Adrenal gland (tissue), 12 donors: Measurements from ENCODE around the gene CAPN11. TPM values are rescaled to one million over a fixed set of nuclear protein-coding genes. Genes with fewer than 3 reads are reported as not detected.
"Not testable (repeated sequence)": the region's sequence is repeated elsewhere in the genome, so short reads cannot be mapped to it uniquely, and the experiment has no call there.

Experiments
- DNase-seq, 7 donors: peaks; one replicate each; pipeline ENCODE4 v3.0.0-alpha.2; 2019 to 2020
- H3K27ac ChIP-seq, 5 donors: fragments of 200-600 bp; sonication (generic) in 4 of 5; 1 replicate in 3 of 5; 2 replicates in 2 of 5; pipeline versions ENCODE4 v1.5.1 to v1.8.0; 2016 to 2020; ENCODE audit warnings: mild to moderate bottlenecking in 1 of 5
- H3K27me3 ChIP-seq: fragments of 200-600 bp; 2 replicates; pipeline ENCODE4 v1.8.0; 2021
- H3K36me3 ChIP-seq, 2 donors: fragments of 200-600 bp; replicated peaks in 1 of 2; 1 replicate in 1 of 2; 2 replicates in 1 of 2; pipeline versions ENCODE4 v1.5.1 to v1.8.0; 2018 to 2022
- H3K4me1 ChIP-seq, 2 donors: fragments of 200-600 bp; replicated peaks in 1 of 2; 1 replicate in 1 of 2; 2 replicates in 1 of 2; pipeline versions ENCODE4 v1.5.1 to v1.8.0; 2018 to 2021
- H3K4me3 ChIP-seq, 4 donors: fragments of 200-600 bp; sonication (generic) in 3 of 4; one replicate each; pipeline ENCODE4 v1.5.1; 2016 to 2018
- H3K9me3 ChIP-seq, 3 donors: fragments of 200-600 bp; sonication (generic) in 1 of 3; replicated peaks in 1 of 3; 1 replicate in 2 of 3; 2 replicates in 1 of 3; pipeline versions ENCODE4 v1.5.1 to v1.8.0; 2016 to 2021
- CTCF ChIP-seq, 6 experiments: fragments of 450-650 bp in 4 of 6; fragments of 200-600 bp in 2 of 6; sonication (generic) in 1 of 6; IDR thresholded peaks; 1 replicate in 5 of 6; 2 replicates in 1 of 6; pipeline versions ENCODE4 v1.5.1 to v1.8.0; 2016 to 2021; ENCODE audit warnings: antibody characterized with exemption in 6 of 6, mild to moderate bottlenecking in 2 of 6, moderate library complexity in 1 of 6
- POLR2A ChIP-seq, 2 donors: fragments of 450-650 bp; IDR thresholded peaks; one replicate each; pipeline ENCODE4 v1.6.1; 2017; ENCODE audit warnings: antibody characterized with exemption in 2 of 2, mild to moderate bottlenecking in 2 of 2, moderate library complexity in 1 of 2
- WGBS, 4 donors: extraction: QIAGEN DNeasy Blood & Tissue Kit in 2 of 4; methylation state at CpG; one replicate each; pipeline versions ENCODE4 v1.1.5 to v1.1.7; 2013 to 2017; 5-methylcytosine and 5-hydroxymethylcytosine counted together
- intact Hi-C, 2 donors: fragments of 100-400 bp; cut with DNase I; formaldehyde crosslinking; loops; one replicate each; pipeline versions ENCODE4 v1.14.1 to v1.15.0; 2022 to 2023
- polyA plus RNA-seq, 3 donors: library from polyadenylated mRNA; stranded (reverse); fragments of 200-250 nt in 2 of 3; fragments of 350-450 nt in 1 of 3; fragmentation: Illumina TruSeq in 1 of 3; extraction: RNeasy Lipid Tissue Mini Kit (QIAGEN cat#74804) in 1 of 3; gene quantifications; one replicate each; pipeline ENCODE4 v1.2.3, GENCODE V29; 2013 to 2014
- total RNA-seq, 9 donors: library from RNA; depleted of rRNA in 4 of 9; stranded (reverse); fragments of >200 nt in 4 of 9; fragments of 120-200 nt in 1 of 9; fragmentation: NEBNext Ultra II Directional in 1 of 9; extraction: Animal tissue kit (Norgen Biotek cat#: 25700) in 1 of 9; gene quantifications; one replicate each; pipeline versions ENCODE4 v1.1.0 to v1.2.4, GENCODE V29; 2013 to 2023
- donor health status: healthy with polysubstance abuse.
- donor health status: Bipolar disorder and iron deficiency.
- donor health status: DM: yes; HTN: yes; CAD: no.
- donor health status: DM: no; HTN: no; CAD: no.
- donor health status: DM: no; HTN: no; CAD: no.
- donor health status: DM: yes; HTN: yes; CAD: no.

CAPN11 gene
- total and polyA plus RNA-seq, 12 donors = 0.14 to 2.4 (median 0.98) TPM; not detected in 2

DNA sequence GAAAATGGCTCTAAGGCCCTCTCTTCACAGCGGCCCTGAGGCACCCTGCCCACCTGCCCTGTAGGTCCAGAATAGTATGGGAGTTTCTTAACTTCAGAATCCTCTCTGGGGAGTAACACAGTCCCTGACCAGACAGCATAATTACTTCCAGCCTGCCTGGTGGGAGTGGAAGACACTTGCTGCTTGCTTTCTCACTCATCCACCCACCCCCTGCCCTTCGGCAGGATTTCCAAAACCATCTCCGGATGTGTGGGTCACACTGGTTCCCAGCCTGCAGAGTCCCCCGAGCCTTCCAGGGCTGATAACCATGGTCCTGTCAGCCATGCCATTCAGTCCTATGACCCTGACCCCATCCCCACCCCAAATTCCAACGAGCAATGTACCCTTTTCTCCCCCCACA is 70.2 kb downstream of the CAPN11 start:
- Histone ChIP-seq H3K36me3 (peaks cover 0 to 36% of the 10 kb centered on the region in 2 donors), H3K27ac (peak overlapping the region; percentile 35 to 90 (median 52)), H3K9me3 (no peaks in the 10 kb centered on the region), H3K27me3 (no peaks in the 10 kb centered on the region), H3K4me1 (peaks cover 65 to 85% of the 10 kb centered on the region in 2 donors), H3K4me3 (peak overlapping the region in 1 of 4 donors; percentile 9)
- DNase-seq = no peak
- TF ChIP-seq CTCF (IDR thresholded peaks at IDR 0.05) = no peak
- no peak for TF ChIP-seq POLR2A (IDR thresholded peaks at IDR 0.05)
- WGBS, 4 donors = 43 to 63% (median 47%) methylated on average over 5 of the region's 5 CpGs
- intact Hi-C loops = no loop called here

GRCh38 chr6:44229376-44230033 is 70.9 kb downstream of the CAPN11 start:
- no peaks in the 10 kb centered on the region for H3K9me3 ChIP-seq
- H3K4me1 ChIP-seq = peaks cover 65 to 85% of the 10 kb centered on the region in 2 donors
- peak overlapping the region in 1 of 4 donors; percentile 9 for H3K4me3 ChIP-seq
- peak; percentile 70 to 92 (median 89) for DNase-seq
- H3K36me3 ChIP-seq = peaks cover 0 to 36% of the 10 kb centered on the region in 2 donors
- no peaks in the 10 kb centered on the region for H3K27me3 ChIP-seq
- TF ChIP-seq CTCF (IDR thresholded peaks at IDR 0.05) = no peak
- peak in 1 of 2 donors; percentile 53 for TF ChIP-seq POLR2A (IDR thresholded peaks at IDR 0.05)
- intact Hi-C loops = loop anchor here (5.0 to 10.0 kb wide), 3 partner anchors 57 to 135 kb away; no protein-coding TSS in a partner anchor
- WGBS, 4 donors = 29 to 42% (median 38%) methylated on average over 8 to 11 of the region's 11 CpGs
- peak overlapping the region; percentile 35 to 90 (median 52) for H3K27ac ChIP-seq

GRCh38 chr6:44230034-44230675 is 71.5 kb downstream of the CAPN11 start:
- Histone ChIP-seq H3K9me3 (no peaks in the 10 kb centered on the region), H3K36me3 (peaks cover 0 to 36% of the 10 kb centered on the region in 2 donors), H3K4me3 (no peak overlapping the region), H3K4me1 (peaks cover 61 to 85% of the 10 kb centered on the region in 2 donors), H3K27me3 (no peaks in the 10 kb centered on the region), H3K27ac (peak overlapping the region in 4 of 5 donors; percentile 16 to 90 (median 68))
- WGBS, 4 donors = 62 to 82% (median 77%) methylated on average over 3 to 10 of the region's 10 CpGs
- no peak for TF ChIP-seq POLR2A (IDR thresholded peaks at IDR 0.05)
- TF ChIP-seq CTCF (IDR thresholded peaks at IDR 0.05) = no peak
- intact Hi-C loops = loop anchor here (5.0 to 10.0 kb wide), 3 partner anchors 58 to 135 kb away; no protein-coding TSS in a partner anchor
- peak in 1 of 7 donors; percentile 21 for DNase-seq

DNA sequence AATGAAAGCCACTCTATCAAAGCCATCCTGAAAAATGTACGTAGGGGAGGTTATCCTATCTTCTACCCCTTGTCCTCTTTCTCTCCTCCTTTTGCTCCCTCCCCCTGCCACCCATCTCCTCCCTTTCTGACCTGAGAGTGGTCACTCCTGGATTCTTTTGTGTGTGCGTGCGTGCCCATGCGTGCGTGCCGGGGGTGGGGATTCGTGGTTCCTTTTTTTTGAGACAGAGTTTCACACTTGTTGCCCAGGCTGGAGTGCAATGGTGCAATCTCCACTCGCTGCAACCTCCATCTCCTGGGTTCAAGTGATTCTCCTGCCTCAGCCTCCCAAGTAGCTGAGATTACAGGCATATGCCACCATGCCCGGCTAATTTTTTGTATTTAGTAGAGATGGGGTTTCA is 72.8 kb downstream of the CAPN11 start:
- Histone ChIP-seq H3K36me3 (peaks cover 0 to 36% of the 10 kb centered on the region in 2 donors), H3K4me1 (peaks cover 54 to 73% of the 10 kb centered on the region in 2 donors), H3K27ac (peak overlapping the region in 2 of 5 donors; percentile 88 to 90)
- not testable (repeated sequence) for H3K9me3 ChIP-seq, H3K4me3 ChIP-seq, H3K27me3 ChIP-seq, DNase-seq
- 82 to 89% (median 87%) methylated on average over 9 of the region's 9 CpGs for WGBS, 4 donors
- intact Hi-C loops = loop anchor here (5.0 to 10.0 kb wide), 3 partner anchors 59 to 137 kb away; no protein-coding TSS in a partner anchor
